Osteocyte (in vitro differentiated cells): ENCODE measurements around the gene CDH20. TPM values are rescaled to one million over a fixed set of nuclear protein-coding genes. Genes with fewer than 3 reads are reported as not detected.

Source experiments
- DNase-seq: peaks from one replicate; pipeline ENCODE4 v3.0.0; 2021; ENCODE audit warnings: mixed read lengths; ENCODE audit not compliant: unreplicated experiment; ENCODE audit errors: extremely low spot score
- H3K27ac Mint-ChIP-seq: one replicate; pipeline ENCODE4 v1.8.0; 2021; ENCODE audit warnings: mild to moderate bottlenecking, mixed read lengths; ENCODE audit not compliant: unreplicated experiment
- H3K27me3 Mint-ChIP-seq: one replicate; pipeline ENCODE4 v1.8.0; 2021; ENCODE audit warnings: mixed read lengths; ENCODE audit not compliant: unreplicated experiment
- H3K36me3 Mint-ChIP-seq: one replicate; pipeline ENCODE4 v1.8.0; 2021; ENCODE audit warnings: mixed read lengths; ENCODE audit not compliant: unreplicated experiment
- H3K4me1 Mint-ChIP-seq: one replicate; pipeline ENCODE4 v1.8.0; 2021; ENCODE audit warnings: mixed read lengths; ENCODE audit not compliant: unreplicated experiment
- H3K4me3 Mint-ChIP-seq: one replicate; pipeline ENCODE4 v1.8.0; 2021; ENCODE audit warnings: mild to moderate bottlenecking, moderate library complexity, mixed read lengths; ENCODE audit not compliant: unreplicated experiment
- H3K9me3 Mint-ChIP-seq: one replicate; pipeline ENCODE4 v1.8.0; 2021; ENCODE audit warnings: mixed read lengths; ENCODE audit not compliant: unreplicated experiment
- CTCF ChIP-seq: fragments of 200-600 bp; sonication (generic); IDR thresholded peaks from 2 replicates; pipeline ENCODE4 v1.5.0; 2021; ENCODE audit warnings: antibody characterized with exemption, mild to moderate bottlenecking, moderate library complexity
- total RNA-seq: library from RNA; stranded (reverse); gene quantifications from 2 replicates; pipeline ENCODE4 v1.2.1, GENCODE V29; 2021

The CDH20 gene
- total RNA-seq, 1 donor from 2014 or later: not detected

DNA sequence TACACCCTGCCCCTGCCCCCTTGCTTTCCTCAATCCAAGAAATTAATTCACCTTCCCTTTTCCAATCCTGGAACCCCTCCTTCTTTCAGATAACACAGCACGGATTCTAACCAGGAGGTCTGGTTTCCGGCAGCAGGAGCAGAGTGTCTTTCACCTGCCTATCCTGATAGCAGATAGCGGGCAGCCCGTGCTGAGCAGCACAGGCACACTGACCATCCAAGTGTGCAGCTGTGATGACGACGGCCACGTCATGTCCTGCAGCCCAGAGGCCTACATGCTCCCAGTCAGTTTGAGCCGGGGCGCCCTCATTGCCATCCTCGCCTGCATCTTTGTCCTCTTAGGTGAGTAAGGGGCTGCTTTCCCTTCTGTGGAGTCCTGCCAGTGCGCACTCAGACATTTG is 216.7 kb downstream of the CDH20 start:
- H3K27ac Mint-ChIP-seq: no peak overlapping the region
- no peaks in the 10 kb centered on the region for H3K27me3 Mint-ChIP-seq
- peaks cover 34% of the 10 kb centered on the region for H3K4me1 Mint-ChIP-seq
- H3K4me3 Mint-ChIP-seq: no peak overlapping the region
- no peak for DNase-seq
- H3K9me3 Mint-ChIP-seq: no peaks in the 10 kb centered on the region
- no peaks in the 10 kb centered on the region for H3K36me3 Mint-ChIP-seq
- no peak for TF ChIP-seq CTCF

DNA sequence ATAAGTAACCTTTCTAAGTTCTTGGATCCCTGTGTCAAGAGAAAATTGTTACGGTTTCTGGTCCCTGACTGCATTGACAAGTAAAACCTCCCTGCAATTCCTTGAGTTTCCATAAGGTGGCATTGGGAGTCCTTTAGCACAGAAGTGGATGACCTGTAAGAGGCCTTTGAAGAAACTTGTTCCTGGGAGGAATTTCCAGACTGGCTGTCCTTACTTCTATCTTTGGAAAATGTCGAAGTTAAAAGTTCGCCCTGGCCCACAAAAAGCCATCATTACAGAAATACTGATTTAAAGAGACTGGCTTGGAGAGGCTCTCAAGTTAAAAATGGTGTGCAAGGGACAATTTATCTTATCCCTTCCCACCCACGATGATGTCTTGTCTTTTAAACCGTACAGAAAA is 218.4 kb downstream of the CDH20 start:
- Mint-ChIP-seq H3K9me3 (no peaks in the 10 kb centered on the region), H3K4me1 (peaks cover 26% of the 10 kb centered on the region), H3K36me3 (no peaks in the 10 kb centered on the region), H3K27me3 (no peaks in the 10 kb centered on the region), H3K27ac (peak overlapping the region; percentile 14), H3K4me3 (no peak overlapping the region)
- no peak for DNase-seq
- TF ChIP-seq CTCF: peak; percentile 92

DNA sequence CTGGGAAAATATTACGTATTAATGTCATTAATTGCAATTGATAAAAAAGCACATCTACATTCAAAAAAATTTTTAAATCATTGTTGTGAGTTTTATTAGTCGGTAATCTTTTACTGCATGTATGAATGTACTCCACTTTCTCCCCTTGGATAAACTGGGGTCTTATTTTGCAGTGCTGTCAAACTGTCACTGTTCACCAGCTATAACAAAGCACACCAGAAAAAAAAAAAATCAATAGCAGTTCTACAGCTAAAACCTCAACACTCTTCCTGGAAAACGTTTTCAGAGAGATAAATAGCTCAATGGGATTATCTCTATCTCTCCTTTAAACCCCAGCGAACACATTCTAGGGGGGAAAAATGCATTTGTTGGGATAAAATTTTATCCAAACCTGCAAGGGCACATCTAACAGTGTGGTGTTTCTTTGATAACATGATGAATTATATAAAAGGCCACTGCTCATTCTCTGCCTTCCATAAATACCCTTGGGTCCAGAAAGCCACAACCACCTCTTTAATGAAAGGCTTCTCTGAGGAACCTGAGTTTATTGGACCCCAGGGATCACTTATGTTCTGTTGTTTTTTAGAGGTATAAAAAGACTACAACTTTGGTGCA is 219.9 kb downstream of the CDH20 start:
- TF ChIP-seq CTCF: no peak
- Mint-ChIP-seq H3K36me3 (no peaks in the 10 kb centered on the region), H3K27ac (no peak overlapping the region), H3K9me3 (no peaks in the 10 kb centered on the region), H3K4me3 (no peak overlapping the region), H3K27me3 (no peaks in the 10 kb centered on the region), H3K4me1 (peaks cover 29% of the 10 kb centered on the region)
- no peak for DNase-seq

GRCh38 chr18:61554117-61554776 is 221.0 kb downstream of the CDH20 start:
- TF ChIP-seq CTCF: no peak
- no peak overlapping the region for H3K4me3 Mint-ChIP-seq
- no peaks in the 10 kb centered on the region for H3K27me3 Mint-ChIP-seq
- no peaks in the 10 kb centered on the region for H3K9me3 Mint-ChIP-seq
- DNase-seq: no peak
- no peaks in the 10 kb centered on the region for H3K36me3 Mint-ChIP-seq
- H3K4me1 Mint-ChIP-seq: peaks cover 25% of the 10 kb centered on the region
- no peak overlapping the region for H3K27ac Mint-ChIP-seq

- no peaks in the 10 kb centered on the region for H3K27me3 Mint-ChIP-seq
- H3K36me3 Mint-ChIP-seq: no peaks in the 10 kb centered on the region
- H3K27ac Mint-ChIP-seq: no peak overlapping the region
- H3K9me3 Mint-ChIP-seq: no peaks in the 10 kb centered on the region
- DNase-seq: no peak
- peaks cover 18% of the 10 kb centered on the region for H3K4me1 Mint-ChIP-seq
- no peak for TF ChIP-seq CTCF
- H3K4me3 Mint-ChIP-seq: no peak overlapping the region
These were observed 221.7 kb downstream of the CDH20 start for GRCh38 chr18:61554946-61555361.
